Measurements from ENCODE around the gene NRG3.

The NRG3 gene

GRCh38 chr10:82762641-82763040 lies 887.6 kb downstream of the NRG3 start:
- Histone ChIP-seq H3K4me2 (ENCODE audit: low read length) (no peak overlapping the region), H3K27ac (no peak overlapping the region), H3K79me2 (no peaks in the 10 kb centered on the region), H2AFZ (no peak overlapping the region), H3K36me3 (ENCODE audit: control insufficient read depth, insufficient read depth, low read length) (no peaks in the 10 kb centered on the region), H3K27me3 (ENCODE audit: control insufficient read depth, insufficient read depth, low read length) (no peaks in the 10 kb centered on the region), H3K4me1 (no peaks in the 10 kb centered on the region), H3K4me3 (ENCODE audit: low read depth, low read length) (no peak overlapping the region), H3K9ac (no peak overlapping the region), H3K9me3 (ENCODE audit: control insufficient read depth, low read length) (no peaks in the 10 kb centered on the region)
- TF ChIP-seq, protein P1, sequence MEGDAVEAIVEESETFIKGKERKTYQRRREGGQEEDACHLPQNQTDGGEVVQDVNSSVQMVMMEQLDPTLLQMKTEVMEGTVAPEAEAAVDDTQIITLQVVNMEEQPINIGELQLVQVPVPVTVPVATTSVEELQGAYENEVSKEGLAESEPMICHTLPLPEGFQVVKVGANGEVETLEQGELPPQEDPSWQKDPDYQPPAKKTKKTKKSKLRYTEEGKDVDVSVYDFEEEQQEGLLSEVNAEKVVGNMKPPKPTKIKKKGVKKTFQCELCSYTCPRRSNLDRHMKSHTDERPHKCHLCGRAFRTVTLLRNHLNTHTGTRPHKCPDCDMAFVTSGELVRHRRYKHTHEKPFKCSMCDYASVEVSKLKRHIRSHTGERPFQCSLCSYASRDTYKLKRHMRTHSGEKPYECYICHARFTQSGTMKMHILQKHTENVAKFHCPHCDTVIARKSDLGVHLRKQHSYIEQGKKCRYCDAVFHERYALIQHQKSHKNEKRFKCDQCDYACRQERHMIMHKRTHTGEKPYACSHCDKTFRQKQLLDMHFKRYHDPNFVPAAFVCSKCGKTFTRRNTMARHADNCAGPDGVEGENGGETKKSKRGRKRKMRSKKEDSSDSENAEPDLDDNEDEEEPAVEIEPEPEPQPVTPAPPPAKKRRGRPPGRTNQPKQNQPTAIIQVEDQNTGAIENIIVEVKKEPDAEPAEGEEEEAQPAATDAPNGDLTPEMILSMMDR (IDR thresholded peaks at IDR 0.05), result no peak

DNA sequence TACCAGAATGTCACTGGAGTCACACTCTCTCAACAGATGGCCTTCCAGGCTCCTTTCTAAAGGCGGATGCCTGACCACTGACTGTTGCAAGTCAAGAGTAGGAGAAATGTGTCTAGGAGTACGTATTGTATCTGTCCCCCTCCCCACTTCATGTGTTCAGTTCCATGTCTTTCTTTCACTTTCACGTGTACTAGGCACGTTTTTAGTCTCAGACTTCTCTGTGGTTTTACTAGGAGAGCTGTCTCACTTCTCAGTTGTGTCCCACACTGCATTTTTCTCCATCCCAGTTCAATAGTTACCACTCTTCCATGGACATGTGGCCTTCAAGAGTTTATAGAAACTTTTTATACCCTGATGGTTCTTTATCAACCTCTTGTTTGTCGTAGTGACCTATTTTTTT lies 893.0 kb downstream of the NRG3 start:
- Histone ChIP-seq H3K4me2 (ENCODE audit: low read length) (no peak overlapping the region), H3K36me3 (ENCODE audit: control insufficient read depth, insufficient read depth, low read length) (no peaks in the 10 kb centered on the region), H3K4me3 (ENCODE audit: low read depth, low read length) (no peak overlapping the region), H2AFZ (no peak overlapping the region), H3K4me1 (no peaks in the 10 kb centered on the region), H3K9me3 (ENCODE audit: control insufficient read depth, low read length) (no peaks in the 10 kb centered on the region), H3K27me3 (ENCODE audit: control insufficient read depth, insufficient read depth, low read length) (no peaks in the 10 kb centered on the region), H3K9ac (no peak overlapping the region), H3K79me2 (no peaks in the 10 kb centered on the region), H3K27ac (no peak overlapping the region)
- TF ChIP-seq, protein P1 (IDR thresholded peaks at IDR 0.05), result no peak

- Histone ChIP-seq H3K4me1 (no peaks in the 10 kb centered on the region), H3K27me3 (ENCODE audit: control insufficient read depth, insufficient read depth, low read length) (no peaks in the 10 kb centered on the region), H3K4me2 (ENCODE audit: low read length) (no peak overlapping the region), H3K9me3 (ENCODE audit: control insufficient read depth, low read length) (no peaks in the 10 kb centered on the region), H3K27ac (no peak overlapping the region), H3K36me3 (ENCODE audit: control insufficient read depth, insufficient read depth, low read length) (no peaks in the 10 kb centered on the region), H3K4me3 (ENCODE audit: low read depth, low read length) (no peak overlapping the region), H3K79me2 (no peaks in the 10 kb centered on the region), H2AFZ (no peak overlapping the region), H3K9ac (no peak overlapping the region)
- TF ChIP-seq, protein P1 (IDR thresholded peaks at IDR 0.05), result no peak
Observed at GRCh38 chr10:82778908-82779307, 903.9 kb downstream of the NRG3 start.

DNA sequence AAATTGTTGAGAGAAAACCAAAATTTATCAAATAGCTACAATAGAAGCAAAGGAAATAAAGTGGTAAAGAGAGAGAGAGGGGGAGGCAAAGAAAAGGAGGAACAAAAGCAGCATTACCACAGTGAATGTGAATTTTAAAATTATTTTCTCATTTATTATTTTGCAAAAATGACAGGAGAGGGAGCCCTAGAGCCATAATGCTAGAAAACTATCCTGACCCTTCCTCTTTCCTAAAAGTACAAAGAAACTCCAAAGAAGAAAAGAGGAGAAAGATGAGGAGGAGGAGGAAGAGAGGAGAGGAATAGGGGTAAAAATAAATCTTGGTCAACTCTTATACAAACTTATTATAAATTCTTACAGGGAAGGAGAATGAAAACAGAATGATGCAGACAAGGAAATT lies 921.5 kb downstream of the NRG3 start:
- Histone ChIP-seq H3K9me3 (ENCODE audit: control insufficient read depth, low read length) (no peaks in the 10 kb centered on the region), H3K4me2 (ENCODE audit: low read length) (no peak overlapping the region), H3K9ac (no peak overlapping the region), H3K4me1 (no peaks in the 10 kb centered on the region), H2AFZ (no peak overlapping the region), H3K4me3 (ENCODE audit: low read depth, low read length) (no peak overlapping the region), H3K79me2 (no peaks in the 10 kb centered on the region), H3K36me3 (ENCODE audit: control insufficient read depth, insufficient read depth, low read length) (no peaks in the 10 kb centered on the region), H3K27ac (no peak overlapping the region), H3K27me3 (ENCODE audit: control insufficient read depth, insufficient read depth, low read length) (no peaks in the 10 kb centered on the region)
- TF ChIP-seq, protein P1 (IDR thresholded peaks at IDR 0.05), result no peak

DNA sequence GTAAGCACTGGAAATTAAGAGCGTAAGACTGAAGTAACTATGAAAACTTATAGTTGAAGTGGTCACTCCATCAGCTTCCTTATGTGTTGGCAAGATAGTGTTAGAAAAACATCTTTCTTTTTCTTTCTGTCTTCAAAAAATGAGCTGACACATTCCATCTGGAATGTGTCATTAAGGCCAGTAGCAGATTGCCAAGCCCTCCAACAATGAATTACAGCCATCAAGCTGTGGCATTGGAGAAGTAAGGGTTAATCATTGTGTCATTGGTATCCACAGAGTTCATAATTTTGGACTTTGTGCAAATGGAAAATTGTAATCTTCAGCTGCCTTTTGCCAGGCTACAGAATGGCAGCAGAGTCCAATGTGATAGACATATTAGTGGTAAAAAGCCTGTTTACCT lies 926.3 kb downstream of the NRG3 start:
- TF ChIP-seq, protein P1 (IDR thresholded peaks at IDR 0.05), result no peak
- Histone ChIP-seq H3K9me3 (ENCODE audit: control insufficient read depth, low read length) (no peaks in the 10 kb centered on the region), H3K4me1 (no peaks in the 10 kb centered on the region), H2AFZ (no peak overlapping the region), H3K27ac (no peak overlapping the region), H3K36me3 (ENCODE audit: control insufficient read depth, insufficient read depth, low read length) (no peaks in the 10 kb centered on the region), H3K79me2 (no peaks in the 10 kb centered on the region), H3K4me2 (ENCODE audit: low read length) (no peak overlapping the region), H3K27me3 (ENCODE audit: control insufficient read depth, insufficient read depth, low read length) (no peaks in the 10 kb centered on the region), H3K4me3 (ENCODE audit: low read depth, low read length) (no peak overlapping the region), H3K9ac (no peak overlapping the region)

Data from parathyroid adenoma (tissue), 2 donors.